Measurements from ENCODE around the gene CCR5. TPM values are rescaled to one million over a fixed set of nuclear protein-coding genes. Genes with fewer than 3 reads are reported as not detected.

Gene CCR5
- total and polyA plus RNA-seq, 4 donors: 0.06 to 0.75 (median 0.37) TPM

DNA sequence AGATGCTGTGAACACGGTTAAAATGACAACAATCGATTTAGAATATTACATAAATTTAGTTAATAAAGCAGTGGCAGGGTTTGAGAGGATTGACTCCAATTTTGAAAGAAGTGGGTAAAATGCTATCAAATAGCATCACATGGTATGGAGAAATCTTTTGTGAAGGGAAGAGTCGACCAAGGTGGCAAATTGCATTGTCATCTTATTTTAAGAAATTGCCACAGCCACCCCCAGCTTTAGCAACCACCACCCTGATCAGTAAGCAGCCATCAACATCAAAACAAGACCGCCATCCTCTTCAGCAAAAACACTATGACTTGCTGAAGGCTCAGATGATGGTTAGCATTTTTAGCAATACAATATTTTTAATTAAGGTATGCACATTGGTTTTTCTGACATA, 5.7 kb upstream of the CCR5 start:
- no peak overlapping the region for H3K9ac ChIP-seq (ENCODE audit: low read depth in 1 of 2, low read length in 2 of 2)
- H3K9me3 ChIP-seq (ENCODE audit: control insufficient read depth in 4 of 4, low read length in 3 of 4): no peaks in the 10 kb centered on the region
- no peaks in the 10 kb centered on the region for H3K27me3 ChIP-seq (ENCODE audit: control insufficient read depth in 4 of 4, insufficient read depth in 4 of 4, low read length in 3 of 4)
- TF ChIP-seq, protein P1, sequence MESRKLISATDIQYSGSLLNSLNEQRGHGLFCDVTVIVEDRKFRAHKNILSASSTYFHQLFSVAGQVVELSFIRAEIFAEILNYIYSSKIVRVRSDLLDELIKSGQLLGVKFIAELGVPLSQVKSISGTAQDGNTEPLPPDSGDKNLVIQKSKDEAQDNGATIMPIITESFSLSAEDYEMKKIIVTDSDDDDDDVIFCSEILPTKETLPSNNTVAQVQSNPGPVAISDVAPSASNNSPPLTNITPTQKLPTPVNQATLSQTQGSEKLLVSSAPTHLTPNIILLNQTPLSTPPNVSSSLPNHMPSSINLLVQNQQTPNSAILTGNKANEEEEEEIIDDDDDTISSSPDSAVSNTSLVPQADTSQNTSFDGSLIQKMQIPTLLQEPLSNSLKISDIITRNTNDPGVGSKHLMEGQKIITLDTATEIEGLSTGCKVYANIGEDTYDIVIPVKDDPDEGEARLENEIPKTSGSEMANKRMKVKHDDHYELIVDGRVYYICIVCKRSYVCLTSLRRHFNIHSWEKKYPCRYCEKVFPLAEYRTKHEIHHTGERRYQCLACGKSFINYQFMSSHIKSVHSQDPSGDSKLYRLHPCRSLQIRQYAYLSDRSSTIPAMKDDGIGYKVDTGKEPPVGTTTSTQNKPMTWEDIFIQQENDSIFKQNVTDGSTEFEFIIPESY (IDR thresholded peaks at IDR 0.05): no peak
- no peak for TF ChIP-seq RXRA (IDR thresholded peaks at IDR 0.05)
- no peak for TF ChIP-seq FOXA2 (IDR thresholded peaks at IDR 0.05)
- TF ChIP-seq HNF4A (conservative IDR thresholded peaks at IDR 0.05): no peak
- no peak for TF ChIP-seq TAF1 (conservative IDR thresholded peaks at IDR 0.05)
- TF ChIP-seq, protein P2, sequence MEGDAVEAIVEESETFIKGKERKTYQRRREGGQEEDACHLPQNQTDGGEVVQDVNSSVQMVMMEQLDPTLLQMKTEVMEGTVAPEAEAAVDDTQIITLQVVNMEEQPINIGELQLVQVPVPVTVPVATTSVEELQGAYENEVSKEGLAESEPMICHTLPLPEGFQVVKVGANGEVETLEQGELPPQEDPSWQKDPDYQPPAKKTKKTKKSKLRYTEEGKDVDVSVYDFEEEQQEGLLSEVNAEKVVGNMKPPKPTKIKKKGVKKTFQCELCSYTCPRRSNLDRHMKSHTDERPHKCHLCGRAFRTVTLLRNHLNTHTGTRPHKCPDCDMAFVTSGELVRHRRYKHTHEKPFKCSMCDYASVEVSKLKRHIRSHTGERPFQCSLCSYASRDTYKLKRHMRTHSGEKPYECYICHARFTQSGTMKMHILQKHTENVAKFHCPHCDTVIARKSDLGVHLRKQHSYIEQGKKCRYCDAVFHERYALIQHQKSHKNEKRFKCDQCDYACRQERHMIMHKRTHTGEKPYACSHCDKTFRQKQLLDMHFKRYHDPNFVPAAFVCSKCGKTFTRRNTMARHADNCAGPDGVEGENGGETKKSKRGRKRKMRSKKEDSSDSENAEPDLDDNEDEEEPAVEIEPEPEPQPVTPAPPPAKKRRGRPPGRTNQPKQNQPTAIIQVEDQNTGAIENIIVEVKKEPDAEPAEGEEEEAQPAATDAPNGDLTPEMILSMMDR (IDR thresholded peaks at IDR 0.05; ENCODE audit: low read depth, low read length, missing input control): no peak
- TF ChIP-seq RAD21 (IDR thresholded peaks at IDR 0.05): no peak
- TF ChIP-seq JUND (IDR thresholded peaks at IDR 0.05): no peak
- TF ChIP-seq NR2F2 (IDR thresholded peaks at IDR 0.05): no peak
- TF ChIP-seq, protein P3, sequence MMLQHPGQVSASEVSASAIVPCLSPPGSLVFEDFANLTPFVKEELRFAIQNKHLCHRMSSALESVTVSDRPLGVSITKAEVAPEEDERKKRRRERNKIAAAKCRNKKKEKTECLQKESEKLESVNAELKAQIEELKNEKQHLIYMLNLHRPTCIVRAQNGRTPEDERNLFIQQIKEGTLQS (IDR thresholded peaks at IDR 0.05): no peak
- TF ChIP-seq SP1 (IDR thresholded peaks at IDR 0.05): no peak
- TF ChIP-seq FOXA1 (IDR thresholded peaks at IDR 0.05): no peak
- TF ChIP-seq, protein P4, sequence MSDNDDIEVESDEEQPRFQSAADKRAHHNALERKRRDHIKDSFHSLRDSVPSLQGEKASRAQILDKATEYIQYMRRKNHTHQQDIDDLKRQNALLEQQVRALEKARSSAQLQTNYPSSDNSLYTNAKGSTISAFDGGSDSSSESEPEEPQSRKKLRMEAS (IDR thresholded peaks at IDR 0.05): no peak
- no peak for TF ChIP-seq HNF4G (IDR thresholded peaks at IDR 0.05)
- TF ChIP-seq GABPA (IDR thresholded peaks at IDR 0.05 in 1 of 2, conservative IDR thresholded peaks at IDR 0.05 in 1 of 2): no peak
- TF ChIP-seq YY1 (IDR thresholded peaks at IDR 0.05): no peak
- TF ChIP-seq, protein P5, sequence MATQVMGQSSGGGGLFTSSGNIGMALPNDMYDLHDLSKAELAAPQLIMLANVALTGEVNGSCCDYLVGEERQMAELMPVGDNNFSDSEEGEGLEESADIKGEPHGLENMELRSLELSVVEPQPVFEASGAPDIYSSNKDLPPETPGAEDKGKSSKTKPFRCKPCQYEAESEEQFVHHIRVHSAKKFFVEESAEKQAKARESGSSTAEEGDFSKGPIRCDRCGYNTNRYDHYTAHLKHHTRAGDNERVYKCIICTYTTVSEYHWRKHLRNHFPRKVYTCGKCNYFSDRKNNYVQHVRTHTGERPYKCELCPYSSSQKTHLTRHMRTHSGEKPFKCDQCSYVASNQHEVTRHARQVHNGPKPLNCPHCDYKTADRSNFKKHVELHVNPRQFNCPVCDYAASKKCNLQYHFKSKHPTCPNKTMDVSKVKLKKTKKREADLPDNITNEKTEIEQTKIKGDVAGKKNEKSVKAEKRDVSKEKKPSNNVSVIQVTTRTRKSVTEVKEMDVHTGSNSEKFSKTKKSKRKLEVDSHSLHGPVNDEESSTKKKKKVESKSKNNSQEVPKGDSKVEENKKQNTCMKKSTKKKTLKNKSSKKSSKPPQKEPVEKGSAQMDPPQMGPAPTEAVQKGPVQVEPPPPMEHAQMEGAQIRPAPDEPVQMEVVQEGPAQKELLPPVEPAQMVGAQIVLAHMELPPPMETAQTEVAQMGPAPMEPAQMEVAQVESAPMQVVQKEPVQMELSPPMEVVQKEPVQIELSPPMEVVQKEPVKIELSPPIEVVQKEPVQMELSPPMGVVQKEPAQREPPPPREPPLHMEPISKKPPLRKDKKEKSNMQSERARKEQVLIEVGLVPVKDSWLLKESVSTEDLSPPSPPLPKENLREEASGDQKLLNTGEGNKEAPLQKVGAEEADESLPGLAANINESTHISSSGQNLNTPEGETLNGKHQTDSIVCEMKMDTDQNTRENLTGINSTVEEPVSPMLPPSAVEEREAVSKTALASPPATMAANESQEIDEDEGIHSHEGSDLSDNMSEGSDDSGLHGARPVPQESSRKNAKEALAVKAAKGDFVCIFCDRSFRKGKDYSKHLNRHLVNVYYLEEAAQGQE (IDR thresholded peaks at IDR 0.05): no peak
- no peak for TF ChIP-seq EGR1 (IDR thresholded peaks at IDR 0.05; ENCODE audit: low read depth in 2 of 2)
- no peak overlapping the region for H3K4me3 ChIP-seq (ENCODE audit: low read depth in 1 of 3, low read length in 3 of 3)
- DNase-seq (ENCODE audit: low spot score): no peak
- H3K27ac ChIP-seq (ENCODE audit: low read depth in 1 of 2, low read length in 2 of 2): no peak overlapping the region
- peaks cover 0 to 3% (median 0%) of the 10 kb centered on the region in 4 donors for H3K4me1 ChIP-seq (ENCODE audit: control insufficient read depth in 4 of 4, insufficient read depth in 4 of 4, low read length in 3 of 4)
- 82% methylated on average over 4 of the region's 4 CpGs for WGBS
- H3K36me3 ChIP-seq (ENCODE audit: control insufficient read depth in 4 of 4, insufficient read depth in 3 of 4, low read depth in 1 of 4, low read length in 3 of 4): no peaks in the 10 kb centered on the region
